ENCODE results near the gene GUCA1A. TPM values are rescaled to one million over a fixed set of nuclear protein-coding genes. Genes with fewer than 3 reads are reported as not detected.

Gene GUCA1A
- total RNA-seq, 4 donors from 2014 or later = not detected

- Histone ChIP-seq H3K4me3 (replicated peaks in 1 of 3) (peak overlapping the region; percentile 14 to 69 (median 68)), H3K27me3 (no peaks in the 10 kb centered on the region), H3K36me3 (peaks cover 8 to 11% of the 10 kb centered on the region in 2 donors), H3K27ac (peak overlapping the region in 2 of 3 donors; percentile 59 to 74), H3K9me3 (no peaks in the 10 kb centered on the region), H3K4me1 (peaks cover 7 to 15% of the 10 kb centered on the region in 2 donors)
- intact Hi-C loops (cut with DNase I) = loop anchor here (5.0 to 10.0 kb wide), 2 partner anchors 295 to 432 kb away; partner anchors contain the start of genes BYSL, MED20, PRICKLE4 and TOMM6
- TF ChIP-seq CTCF (IDR thresholded peaks at IDR 0.05) = no peak
- TF ChIP-seq POLR2A (IDR thresholded peaks at IDR 0.05) = no peak
- no peak for DNase-seq
- WGBS, 2 donors = 0 to 3% methylated on average over 5 of the region's 5 CpGs
Observed at GRCh38 chr6:42217157-42217518, 44.0 kb downstream of the GUCA1A start.

- Histone ChIP-seq H3K9me3 (no peaks in the 10 kb centered on the region), H3K27ac (peak within 1 kb of the TSS in 2 of 3 donors; percentile 59 to 74), H3K27me3 (no peaks in the 10 kb centered on the region), H3K4me1 (peaks cover 7 to 15% of the 10 kb centered on the region in 2 donors), H3K4me3 (replicated peaks in 1 of 3) (peak within 1 kb of the TSS; percentile 14 to 69 (median 68)), H3K36me3 (peaks cover 7 to 9% of the 10 kb centered on the region in 2 donors)
- intact Hi-C loops (cut with DNase I) = loop anchor here (5.0 to 10.0 kb wide), 2 partner anchors 295 to 433 kb away; partner anchors contain the start of genes BYSL, MED20, PRICKLE4 and TOMM6
- WGBS, 2 donors = 10 to 11% methylated on average over 28 to 29 of the region's 29 CpGs
- DNase-seq = peak; percentile 95
- TF ChIP-seq POLR2A (IDR thresholded peaks at IDR 0.05) (peak in 1 of 2 donors; percentile 77), CTCF (IDR thresholded peaks at IDR 0.05) (peak in 1 of 6 experiments; percentile 38)
Observed at GRCh38 chr6:42217519-42218367, 44.6 kb downstream of the GUCA1A start, which contains the start of gene MRPS10. Gene MRPS10, minus strand, starts transcription at chr6:42217861. Its CDS starts 12 bp downstream, at chr6:42217849.

- no peak for DNase-seq
- intact Hi-C loops (cut with DNase I) = no loop called here
- peaks cover 7 to 10% of the 10 kb centered on the region in 2 donors for H3K4me1 ChIP-seq
- no peaks in the 10 kb centered on the region for H3K27me3 ChIP-seq
- no peak overlapping the region for H3K4me3 ChIP-seq (replicated peaks in 1 of 3)
- WGBS, 2 donors = 65 to 68% methylated on average over 6 of the region's 6 CpGs
- no peak overlapping the region for H3K27ac ChIP-seq
- H3K9me3 ChIP-seq = no peaks in the 10 kb centered on the region
- no peaks in the 10 kb centered on the region for H3K36me3 ChIP-seq
- TF ChIP-seq CTCF (IDR thresholded peaks at IDR 0.05) (no peak), POLR2A (IDR thresholded peaks at IDR 0.05) (no peak)
Observed at GRCh38 chr6:42220807-42221206, 47.6 kb downstream of the GUCA1A start.

- intact Hi-C loops (cut with DNase I) = no loop called here
- Histone ChIP-seq H3K36me3 (no peaks in the 10 kb centered on the region), H3K4me1 (peaks cover 4 to 8% of the 10 kb centered on the region in 2 donors), H3K4me3 (replicated peaks in 1 of 3) (no peak overlapping the region), H3K27ac (no peak overlapping the region), H3K9me3 (no peaks in the 10 kb centered on the region), H3K27me3 (no peaks in the 10 kb centered on the region)
- 87 to 90% methylated on average over 4 of the region's 4 CpGs for WGBS, 2 donors
- TF ChIP-seq POLR2A (IDR thresholded peaks at IDR 0.05) (no peak), CTCF (IDR thresholded peaks at IDR 0.05) (no peak)
- DNase-seq = no peak
Observed at GRCh38 chr6:42221546-42221945, 48.4 kb downstream of the GUCA1A start.

GRCh38 chr6:42222448-42222847 is 49.3 kb downstream of the GUCA1A start:
- Histone ChIP-seq H3K27me3 (no peaks in the 10 kb centered on the region), H3K36me3 (no peaks in the 10 kb centered on the region), H3K4me1 (no peaks in the 10 kb centered on the region), H3K4me3 (replicated peaks in 1 of 3) (no peak overlapping the region), H3K9me3 (no peaks in the 10 kb centered on the region), H3K27ac (no peak overlapping the region)
- no peak for DNase-seq
- TF ChIP-seq CTCF (IDR thresholded peaks at IDR 0.05) (no peak), POLR2A (IDR thresholded peaks at IDR 0.05) (no peak)
- intact Hi-C loops (cut with DNase I) = no loop called here
- WGBS, 2 donors = 67 to 74% methylated on average over 7 of the region's 7 CpGs

Data from thyroid gland (tissue), 4 donors.